OCI-LY3 (cell line): ENCODE measurements around the gene ENKD1.

Experiments
- EZH2phosphoT487 ChIP-seq: fragments of 200-600 bp; shearing (Covaris generic); IDR thresholded peaks from 2 replicates; pipeline ENCODE4 v1.6.1; 2018; ENCODE audit warnings: antibody characterized with exemption, mixed run types, low read depth
- TF ChIP-seq, protein P1 (sequence below): fragments of 200-600, 300-600 bp; sonication (generic); IDR thresholded peaks from 2 replicates; pipeline ENCODE4 v1.5.1; 2014; ENCODE audit warnings: antibody characterized with exemption, low read length, low read depth

DNA sequence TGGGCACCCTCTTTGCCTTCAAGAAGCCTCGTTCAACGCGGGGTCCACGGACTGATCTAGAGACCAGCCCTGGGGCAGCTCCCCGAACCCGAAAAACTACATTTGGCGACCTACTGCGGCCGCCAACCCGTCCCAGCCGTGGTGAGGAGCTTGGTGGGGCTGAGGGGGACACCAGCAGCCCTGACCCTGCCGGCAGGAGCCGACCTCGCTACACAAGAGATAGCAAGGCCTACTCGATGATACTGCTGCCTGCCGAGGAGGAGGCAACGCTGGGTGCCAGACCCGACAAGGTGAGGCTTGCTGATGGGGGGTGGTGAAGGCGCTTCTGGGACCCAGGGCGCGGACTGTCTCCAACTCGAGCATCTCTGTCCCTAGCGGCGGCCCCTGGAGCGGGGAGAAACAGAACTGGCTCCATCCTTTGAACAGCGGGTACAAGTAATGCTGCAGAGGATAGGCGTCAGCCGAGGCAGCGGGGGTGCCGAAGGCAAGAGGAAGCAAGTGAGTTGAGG lies 12.1 kb downstream of the ENKD1 start:
- TF ChIP-seq, protein P1, sequence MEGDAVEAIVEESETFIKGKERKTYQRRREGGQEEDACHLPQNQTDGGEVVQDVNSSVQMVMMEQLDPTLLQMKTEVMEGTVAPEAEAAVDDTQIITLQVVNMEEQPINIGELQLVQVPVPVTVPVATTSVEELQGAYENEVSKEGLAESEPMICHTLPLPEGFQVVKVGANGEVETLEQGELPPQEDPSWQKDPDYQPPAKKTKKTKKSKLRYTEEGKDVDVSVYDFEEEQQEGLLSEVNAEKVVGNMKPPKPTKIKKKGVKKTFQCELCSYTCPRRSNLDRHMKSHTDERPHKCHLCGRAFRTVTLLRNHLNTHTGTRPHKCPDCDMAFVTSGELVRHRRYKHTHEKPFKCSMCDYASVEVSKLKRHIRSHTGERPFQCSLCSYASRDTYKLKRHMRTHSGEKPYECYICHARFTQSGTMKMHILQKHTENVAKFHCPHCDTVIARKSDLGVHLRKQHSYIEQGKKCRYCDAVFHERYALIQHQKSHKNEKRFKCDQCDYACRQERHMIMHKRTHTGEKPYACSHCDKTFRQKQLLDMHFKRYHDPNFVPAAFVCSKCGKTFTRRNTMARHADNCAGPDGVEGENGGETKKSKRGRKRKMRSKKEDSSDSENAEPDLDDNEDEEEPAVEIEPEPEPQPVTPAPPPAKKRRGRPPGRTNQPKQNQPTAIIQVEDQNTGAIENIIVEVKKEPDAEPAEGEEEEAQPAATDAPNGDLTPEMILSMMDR: no peak
- no peak for TF ChIP-seq EZH2phosphoT487
